OCI-LY3 (cell line): Measurements from ENCODE around the gene CEP20.
A peak's percentile ranks its signal among the peaks of the same experiment; 100 is the strongest.

ENCODE experiments used
- H2AFZ ChIP-seq: fragments of 200-600, 300-600 bp; shearing (Covaris generic); 2 replicates; pipeline ENCODE4 v1.6.0; 2014; ENCODE audit warnings: antibody characterized with exemption, low read depth, low read length
- H3K27ac ChIP-seq: fragments of 200-600, 300-600 bp; sonication (generic); 2 replicates; pipeline ENCODE4 v1.5.1; 2014; ENCODE audit warnings: mild to moderate bottlenecking, low read length, moderate library complexity, mixed read lengths
- H3K27me3 ChIP-seq: fragments of 200-600, 300-600 bp; sonication (generic); 2 replicates; pipeline ENCODE4 v1.6.1; 2014; ENCODE audit warnings: low read depth, low read length, mixed read lengths
- H3K36me3 ChIP-seq: fragments of 200-600, 300-600 bp; sonication (generic); replicated peaks from 2 replicates; pipeline ENCODE3; 2014; ENCODE audit warnings: low read depth, low read length, mixed read lengths
- H3K4me1 ChIP-seq: fragments of 300-600, 200-600 bp; sonication (generic); 2 replicates; pipeline ENCODE4 v1.6.1; 2014; ENCODE audit warnings: low read length, mixed read lengths
- H3K4me2 ChIP-seq: fragments of 200-600, 300-600 bp; sonication (generic); 2 replicates; pipeline ENCODE4 v1.6.1; 2014; ENCODE audit warnings: low read length, mixed read lengths
- H3K4me3 ChIP-seq: fragments of 300-600, 200-600 bp; sonication (generic); 2 replicates; pipeline ENCODE4 v1.5.1; 2014; ENCODE audit warnings: antibody characterized with exemption, mild to moderate bottlenecking, low read length, moderate library complexity
- H3K79me2 ChIP-seq: fragments of 300-600, 200-600 bp; shearing (Covaris generic); 2 replicates; pipeline ENCODE4 v1.6.1; 2014; ENCODE audit warnings: mild to moderate bottlenecking, low read length, mixed read lengths
- H3K9ac ChIP-seq: fragments of 300-600, 200-600 bp; shearing (Covaris generic); 2 replicates; pipeline ENCODE4 v1.6.0; 2014; ENCODE audit warnings: mild to moderate bottlenecking, low read length, moderate library complexity
- H3K9me3 ChIP-seq: fragments of 200-600, 300-600 bp; shearing (Covaris generic); 2 replicates; pipeline ENCODE4 v1.6.1; 2014; ENCODE audit warnings: low read length, mixed read lengths; ENCODE audit not compliant: insufficient read depth
- H4K20me1 ChIP-seq: fragments of 200-600, 300-600 bp; sonication (generic); 2 replicates; pipeline ENCODE4 v1.6.1; 2016; ENCODE audit warnings: low read length, mixed read lengths; ENCODE audit not compliant: insufficient read depth
- CTCF ChIP-seq: fragments of 200-600, 300-600 bp; sonication (generic); IDR thresholded peaks from 2 replicates; pipeline ENCODE4 v1.5.1; 2014; ENCODE audit warnings: antibody characterized with exemption, low read length, low read depth
- EZH2phosphoT487 ChIP-seq: fragments of 200-600 bp; shearing (Covaris generic); IDR thresholded peaks from 2 replicates; pipeline ENCODE4 v1.6.1; 2018; ENCODE audit warnings: antibody characterized with exemption, mixed run types, low read depth

The CEP20 gene

GRCh38 chr16:15856901-15857698, 31.3 kb downstream of the CEP20 start, which contains the start of gene MYH11:
Gene MYH11 (minus strand): TSS chr16:15857028. CDS start chr16:15838252, 18,776 bp downstream.
- H3K79me2 ChIP-seq: no peaks in the 10 kb centered on the region
- H3K36me3 ChIP-seq: no peaks in the 10 kb centered on the region
- peak within 1 kb of the TSS; percentile 87 for H3K4me2 ChIP-seq
- H3K4me1 ChIP-seq: peaks cover 19% of the 10 kb centered on the region
- no peak within 1 kb of the TSS; the same call in 1 of the 2 replicates for H2AFZ ChIP-seq
- peak within 1 kb of the TSS; percentile 64 for H3K4me3 ChIP-seq
- H3K9ac ChIP-seq: peak within 1 kb of the TSS; percentile 10; the same call in 1 of the 2 replicates
- no peaks in the 10 kb centered on the region for H4K20me1 ChIP-seq
- no peak within 1 kb of the TSS for H3K27ac ChIP-seq
- H3K27me3 ChIP-seq: peaks cover 35% of the 10 kb centered on the region
- TF ChIP-seq EZH2phosphoT487 (no peak), CTCF (no peak)
- no peaks in the 10 kb centered on the region for H3K9me3 ChIP-seq

- Histone ChIP-seq H3K79me2 (no peaks in the 10 kb centered on the region), H3K27ac (no peak overlapping the region), H4K20me1 (no peaks in the 10 kb centered on the region), H2AFZ (no peak overlapping the region), H3K4me1 (peaks cover 19% of the 10 kb centered on the region), H3K9me3 (no peaks in the 10 kb centered on the region), H3K27me3 (peaks cover 40% of the 10 kb centered on the region), H3K9ac (peak overlapping the region; percentile 10; the same call in 1 of the 2 replicates), H3K36me3 (no peaks in the 10 kb centered on the region), H3K4me2 (peak overlapping the region; percentile 87), H3K4me3 (peak overlapping the region; percentile 64)
- TF ChIP-seq EZH2phosphoT487: no peak
- TF ChIP-seq CTCF: no peak
Measured at GRCh38 chr16:15856182-15856581, 32.2 kb downstream of the CEP20 start.

- peak overlapping the region; percentile 10; the same call in 1 of the 2 replicates for H3K9ac ChIP-seq
- peaks cover 19% of the 10 kb centered on the region for H3K4me1 ChIP-seq
- no peaks in the 10 kb centered on the region for H3K79me2 ChIP-seq
- no peak overlapping the region; the same call in 1 of the 2 replicates for H2AFZ ChIP-seq
- H4K20me1 ChIP-seq: no peaks in the 10 kb centered on the region
- H3K4me3 ChIP-seq: peak overlapping the region; percentile 64
- H3K27me3 ChIP-seq: peaks cover 40% of the 10 kb centered on the region
- peak overlapping the region; percentile 87 for H3K4me2 ChIP-seq
- no peak overlapping the region for H3K27ac ChIP-seq
- H3K36me3 ChIP-seq: no peaks in the 10 kb centered on the region
- H3K9me3 ChIP-seq: no peaks in the 10 kb centered on the region
- TF ChIP-seq EZH2phosphoT487: no peak
- TF ChIP-seq CTCF: no peak
Measured at GRCh38 chr16:15855704-15856003, 32.7 kb downstream of the CEP20 start.

GRCh38 chr16:15854906-15855703, 33.3 kb downstream of the CEP20 start:
- no peaks in the 10 kb centered on the region for H4K20me1 ChIP-seq
- no peak overlapping the region for H3K9ac ChIP-seq
- H3K27ac ChIP-seq: no peak overlapping the region
- no peaks in the 10 kb centered on the region for H3K36me3 ChIP-seq
- peak overlapping the region; percentile 87 for H3K4me2 ChIP-seq
- no peak overlapping the region for H2AFZ ChIP-seq
- H3K79me2 ChIP-seq: no peaks in the 10 kb centered on the region
- H3K9me3 ChIP-seq: no peaks in the 10 kb centered on the region
- no peak for TF ChIP-seq CTCF
- TF ChIP-seq EZH2phosphoT487: no peak
- H3K27me3 ChIP-seq: peaks cover 40% of the 10 kb centered on the region
- H3K4me1 ChIP-seq: peaks cover 19% of the 10 kb centered on the region
- peak overlapping the region; percentile 64 for H3K4me3 ChIP-seq
